HG02970 (cell line): ENCODE data around the gene ANGEL1.

Source experiments
- ATAC-seq: cut with Tn5 transposase; IDR thresholded peaks from one replicate; pipeline ENCODE4 v1.9.1; 2021; ENCODE audit warnings: mild to moderate bottlenecking, moderate library complexity, moderate number of reproducible peaks; ENCODE audit not compliant: unreplicated experiment, low FRiP score

ANGEL1 gene

DNA sequence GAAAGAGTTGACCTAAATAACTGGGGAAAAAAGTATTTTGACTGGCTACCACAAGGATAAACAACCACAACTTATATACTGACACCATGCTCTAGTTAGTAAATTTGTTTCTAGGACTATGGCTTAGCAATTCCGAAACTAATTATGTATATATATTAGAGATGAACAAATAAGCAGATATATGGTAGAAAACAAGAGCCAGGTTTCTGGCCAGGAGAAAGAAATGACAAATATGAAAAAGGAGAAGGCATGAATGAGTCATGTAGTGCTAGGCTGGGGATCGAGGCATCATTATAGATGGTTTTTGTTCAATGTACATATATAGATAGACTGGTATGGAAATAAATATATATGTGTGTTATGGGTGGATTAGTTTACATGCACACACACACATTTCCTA lies 8.0 kb upstream of the ANGEL1 start:
- ATAC-seq: no peak

DNA sequence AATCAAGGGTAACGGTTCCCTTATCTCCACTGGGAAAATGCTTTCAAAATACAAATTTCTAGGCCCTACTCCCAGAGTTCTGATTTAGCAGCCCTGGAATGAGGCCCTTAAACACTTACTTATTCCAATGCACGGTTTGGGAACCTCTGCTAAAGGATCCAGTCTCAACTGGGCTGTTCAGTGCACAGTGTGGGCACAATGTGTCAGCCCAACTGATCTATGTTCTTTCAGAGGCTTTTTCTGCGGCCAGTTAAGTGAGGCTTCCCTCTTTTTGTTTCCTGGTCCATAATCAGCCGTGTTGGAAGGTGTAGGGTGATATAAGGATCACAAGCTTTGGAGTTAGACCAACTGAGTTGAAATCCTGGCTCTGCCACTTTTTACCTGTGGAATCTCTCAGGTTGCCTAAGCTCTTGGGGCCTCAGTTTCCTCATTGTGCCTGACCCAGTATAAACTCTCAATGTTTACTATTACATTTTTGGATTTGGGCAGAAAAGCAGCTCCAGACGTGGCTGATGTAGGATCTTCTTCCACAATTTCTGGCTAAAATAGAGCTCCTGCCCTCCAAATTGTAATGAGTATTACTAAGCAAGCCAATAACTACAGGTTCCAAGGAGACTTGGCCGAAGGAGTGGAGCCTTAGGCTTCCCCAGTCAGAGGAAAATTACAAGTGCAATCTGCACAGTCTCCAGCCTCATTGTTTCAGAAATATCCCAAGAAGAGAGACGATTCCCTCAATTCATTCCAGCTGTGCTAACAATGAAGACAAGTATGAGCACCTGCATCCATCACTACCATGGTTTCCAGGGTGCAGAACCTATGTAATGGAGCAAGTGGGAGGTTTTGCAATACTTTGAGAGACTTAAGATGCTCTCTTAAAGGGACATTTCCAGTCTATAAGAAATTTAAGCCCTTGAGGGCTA lies 2.3 kb upstream of the ANGEL1 start:
- ATAC-seq: no peak

DNA sequence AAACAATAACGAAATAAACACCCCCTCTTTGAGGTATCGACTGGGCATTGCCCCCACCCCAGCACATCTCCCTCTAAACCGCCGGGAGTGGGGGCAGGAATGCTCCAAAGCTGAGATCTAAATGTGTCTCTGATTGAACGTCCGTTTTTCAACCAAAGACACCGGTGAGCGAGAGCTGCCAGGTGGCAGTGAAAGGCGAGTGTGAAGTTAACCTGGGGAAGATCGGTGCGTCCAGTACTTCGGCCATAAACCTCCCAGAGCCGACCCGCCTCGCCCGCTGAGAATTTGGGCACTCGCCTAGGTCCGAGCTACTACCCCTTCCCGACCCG lies 625 bp downstream of the ANGEL1 start:
- no peak for ATAC-seq

DNA sequence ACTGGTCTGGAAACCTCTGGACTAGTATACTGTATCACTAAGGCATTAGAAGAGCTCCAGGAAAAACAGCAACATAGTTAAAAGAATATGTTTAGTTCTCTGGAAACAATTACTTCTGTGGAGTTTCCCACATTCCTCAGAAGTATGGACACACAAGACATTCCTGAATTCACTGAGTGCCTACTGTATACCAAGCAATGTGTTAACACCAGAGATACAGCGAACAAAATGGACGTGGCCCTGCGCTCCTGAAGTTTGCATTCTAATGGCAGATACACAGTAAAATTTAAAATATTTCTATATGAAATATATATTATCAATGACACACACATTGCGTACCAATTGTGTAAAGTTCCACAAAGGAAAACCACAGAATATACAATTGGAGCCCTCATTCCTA lies 1.1 kb downstream of the ANGEL1 start:
- ATAC-seq: no peak

DNA sequence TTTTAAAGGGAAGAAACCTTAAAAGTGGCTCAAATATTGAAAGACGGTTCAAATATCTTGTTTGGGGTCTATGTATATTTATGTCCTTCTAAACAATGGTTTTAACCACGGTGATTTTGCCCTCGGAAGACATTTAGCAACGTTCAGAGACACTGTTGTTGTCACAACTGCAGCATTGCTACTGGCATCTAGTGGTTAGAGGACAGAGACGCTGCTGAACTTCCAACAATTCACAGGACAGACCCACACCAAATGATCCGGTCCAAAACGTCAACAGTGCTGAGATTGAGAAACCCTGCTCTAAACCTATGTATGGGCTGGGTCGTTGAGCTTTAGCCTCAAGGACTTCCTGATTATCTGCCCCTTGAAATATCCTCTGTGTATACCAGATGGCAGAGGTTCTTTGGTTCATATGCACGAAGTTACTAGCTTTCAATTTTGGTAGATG lies 1.7 kb downstream of the ANGEL1 start:
- no peak for ATAC-seq

DNA sequence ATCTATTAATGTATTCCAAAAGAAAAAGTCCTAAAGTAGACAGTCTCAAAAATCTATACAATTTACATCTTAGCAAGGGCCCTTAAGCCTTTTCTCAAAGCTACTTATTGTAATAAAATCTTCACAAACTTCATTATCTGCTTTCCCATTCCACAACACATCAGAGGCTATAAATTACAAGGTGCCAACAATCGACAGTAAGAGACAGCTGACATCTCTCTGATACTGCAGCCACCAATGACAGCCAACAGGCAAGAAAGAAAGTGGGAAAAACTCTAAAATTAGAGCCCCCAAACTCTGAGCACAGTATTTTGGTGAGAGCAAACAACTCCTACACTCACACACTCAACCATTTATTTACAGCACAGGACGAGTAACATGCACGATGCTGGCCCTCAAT lies 2.2 kb downstream of the ANGEL1 start:
- no peak for ATAC-seq

DNA sequence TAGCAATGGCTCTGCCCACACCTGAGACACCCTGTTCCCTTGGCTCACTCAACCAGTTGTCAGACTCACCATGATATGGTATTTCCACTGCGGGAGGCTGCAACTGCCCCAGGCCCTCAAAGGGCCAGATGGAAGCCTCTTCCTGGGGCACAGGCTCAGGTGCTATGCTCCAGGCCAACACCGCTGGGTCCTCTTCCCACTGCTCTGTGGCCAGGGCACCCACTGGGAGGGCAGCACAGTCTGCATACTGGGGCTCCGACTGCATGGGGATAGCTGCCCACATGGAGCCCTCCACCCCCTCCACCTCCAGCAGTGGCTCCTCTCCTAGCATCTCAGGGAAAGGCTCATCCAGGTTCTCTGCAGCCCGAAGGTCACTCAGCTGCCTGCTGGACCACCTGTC lies 3.7 kb downstream of the ANGEL1 start:
- no peak for ATAC-seq

DNA sequence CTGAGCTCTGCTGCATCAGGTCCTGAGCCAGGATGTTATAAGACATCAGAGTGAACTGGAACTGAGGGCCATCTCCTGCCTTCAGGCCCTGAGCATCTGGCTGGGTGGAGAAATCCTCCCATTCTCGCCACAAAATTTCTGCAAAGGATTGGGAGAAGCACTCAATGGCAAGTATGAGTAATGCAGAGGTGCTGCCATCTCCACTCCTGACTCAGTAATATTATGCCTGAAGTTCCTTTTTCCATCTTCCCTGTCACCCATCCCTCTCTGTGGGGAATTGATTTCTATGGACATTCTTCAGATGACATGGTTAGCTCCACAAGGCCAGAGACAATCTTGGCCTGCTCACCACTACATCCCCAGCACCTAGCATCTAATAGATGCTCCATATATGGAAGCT lies 4.7 kb downstream of the ANGEL1 start:
- no peak for ATAC-seq

DNA sequence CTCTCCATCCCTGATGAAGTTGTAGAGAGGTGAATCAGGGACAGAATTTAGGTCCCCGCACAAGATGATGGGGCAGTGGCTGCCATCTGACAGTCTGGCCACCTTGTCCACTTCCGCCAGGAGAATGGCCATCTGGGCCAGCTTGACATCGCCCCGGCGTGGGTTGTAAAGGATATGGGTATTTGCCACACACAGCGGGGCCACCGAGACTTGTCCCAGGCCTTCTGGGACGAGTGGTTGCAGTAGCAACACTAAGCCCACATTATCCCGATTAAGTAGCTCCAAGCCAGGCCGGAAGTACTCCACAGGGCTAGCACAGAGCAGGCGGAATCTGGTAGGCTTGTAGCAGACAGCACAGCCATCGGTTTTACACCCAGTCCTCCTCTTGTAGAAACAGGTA lies 6.2 kb downstream of the ANGEL1 start:
- ATAC-seq: no peak

DNA sequence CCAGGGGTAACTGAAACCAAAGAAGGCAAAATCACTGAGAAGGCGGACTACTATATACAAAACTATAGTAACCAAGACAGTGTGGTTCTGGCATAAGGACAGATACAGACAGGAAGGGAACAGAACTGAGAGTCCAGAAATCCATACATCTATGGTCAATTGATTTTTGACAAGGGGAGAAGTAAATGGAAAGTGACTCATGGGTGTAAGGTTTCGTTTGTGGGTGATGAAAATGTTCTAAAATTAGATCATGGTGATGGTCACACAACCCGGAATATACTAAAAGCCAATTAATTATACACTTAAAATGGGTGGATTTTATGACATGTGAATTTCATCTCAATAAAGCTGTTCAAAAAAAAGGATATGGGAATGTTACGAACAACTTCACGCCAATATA lies 18.7 kb downstream of the ANGEL1 start:
- ATAC-seq: no peak

DNA sequence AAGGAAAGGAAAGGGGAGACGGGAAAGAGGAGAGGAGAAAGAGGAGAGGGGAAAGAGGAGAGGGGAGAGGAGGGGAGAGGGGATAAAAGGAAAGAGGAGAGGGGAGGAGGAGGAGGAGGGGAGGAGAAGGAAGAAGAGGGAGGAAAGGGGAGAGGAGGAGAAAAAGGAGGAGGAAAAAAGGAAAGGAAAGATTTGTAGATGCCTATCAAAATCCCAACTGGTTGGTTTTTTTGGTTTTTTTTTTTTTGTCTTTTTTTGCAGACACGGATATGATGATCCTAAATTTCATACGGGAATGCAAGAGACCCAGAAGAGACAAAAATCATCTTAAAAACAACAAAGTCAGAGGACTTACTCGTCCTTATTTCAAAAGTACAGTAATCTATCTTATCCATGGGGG lies 19.4 kb downstream of the ANGEL1 start:
- no peak for ATAC-seq

DNA sequence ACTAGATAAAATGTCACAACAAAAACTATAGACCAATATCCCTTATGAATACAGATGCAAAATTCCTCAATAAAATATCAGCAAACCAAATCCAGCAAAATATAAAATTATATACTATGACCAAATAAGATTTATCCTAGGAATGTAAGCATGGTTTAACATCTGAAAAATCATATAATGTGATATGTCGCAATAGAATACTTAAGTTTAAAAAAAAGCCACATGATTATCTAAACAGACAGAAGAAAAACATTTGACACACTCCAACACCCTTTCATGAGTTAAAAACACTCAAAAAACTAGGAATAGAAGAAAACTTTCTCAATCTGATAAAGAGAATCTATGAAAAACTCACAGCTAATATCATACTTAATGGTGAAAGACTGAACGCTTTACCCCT lies 20.3 kb downstream of the ANGEL1 start:
- ATAC-seq: no peak

DNA sequence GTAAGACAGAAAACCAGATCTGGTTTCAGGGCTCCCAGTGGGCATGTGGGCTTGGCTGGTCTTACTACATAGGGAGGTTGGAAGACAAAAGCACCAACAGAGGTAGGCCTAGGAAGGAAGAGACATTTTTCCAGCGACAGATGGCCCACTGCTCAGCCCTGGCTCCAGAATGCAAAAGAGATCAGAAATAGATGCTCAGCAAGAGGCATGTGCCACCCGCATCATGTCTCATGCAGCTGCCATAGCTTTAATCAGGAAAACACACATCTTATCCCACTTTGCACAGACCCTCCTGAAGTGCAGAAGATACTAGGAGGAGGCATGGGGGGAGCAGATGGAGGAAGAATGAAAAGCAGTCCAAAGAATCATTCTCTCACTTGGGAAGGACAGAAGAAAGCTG lies 26.1 kb downstream of the ANGEL1 start:
- no peak for ATAC-seq

DNA sequence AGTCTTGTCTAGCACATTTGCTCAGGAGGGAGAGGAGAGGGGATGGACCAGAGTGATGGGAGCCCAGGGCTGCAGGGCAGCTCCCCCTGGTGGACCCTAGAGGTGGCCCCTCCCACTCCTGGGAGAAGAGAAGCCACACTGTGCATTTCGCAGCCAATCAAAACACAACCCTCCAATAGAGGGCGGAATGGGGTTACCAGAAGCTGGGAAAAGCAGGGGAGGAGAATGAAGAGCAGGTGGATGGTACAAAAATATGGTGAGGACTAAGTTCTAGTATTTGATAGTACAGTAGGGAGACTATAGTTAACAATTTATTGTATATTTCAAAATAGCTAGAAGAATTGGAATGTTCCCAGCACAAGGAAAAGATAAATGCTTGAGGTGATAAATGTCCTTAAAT lies 27.8 kb downstream of the ANGEL1 start:
- no peak for ATAC-seq

DNA sequence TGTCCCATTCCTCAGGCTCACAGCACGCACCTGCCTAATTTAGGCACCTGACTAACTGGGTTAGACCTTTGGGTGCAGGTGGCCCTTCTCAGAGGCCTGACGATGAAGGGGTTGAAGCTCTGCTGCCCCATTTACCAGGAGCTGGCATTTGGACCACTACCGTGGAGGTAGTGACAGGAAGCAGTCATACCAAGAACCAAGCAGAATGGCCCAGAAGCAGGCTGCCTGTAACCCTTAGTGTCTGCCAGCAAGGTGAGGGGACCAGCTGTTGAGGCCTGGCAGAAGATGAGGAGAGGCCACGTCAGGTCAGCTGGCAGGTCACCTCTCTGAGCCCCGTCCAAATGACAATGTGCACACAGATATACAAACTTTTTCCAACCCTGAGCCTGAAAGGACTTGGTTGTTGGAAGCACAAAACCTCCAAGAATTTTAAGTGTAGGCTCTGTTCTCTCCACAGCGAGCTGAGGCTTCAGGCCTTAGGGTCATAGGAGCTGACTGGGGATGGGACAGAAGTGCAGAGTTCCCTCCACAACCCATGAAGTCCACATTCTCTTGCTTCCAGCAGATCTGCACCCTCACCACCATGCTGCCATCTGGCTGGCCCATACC lies 28.3 kb downstream of the ANGEL1 start:
- ATAC-seq: no peak

DNA sequence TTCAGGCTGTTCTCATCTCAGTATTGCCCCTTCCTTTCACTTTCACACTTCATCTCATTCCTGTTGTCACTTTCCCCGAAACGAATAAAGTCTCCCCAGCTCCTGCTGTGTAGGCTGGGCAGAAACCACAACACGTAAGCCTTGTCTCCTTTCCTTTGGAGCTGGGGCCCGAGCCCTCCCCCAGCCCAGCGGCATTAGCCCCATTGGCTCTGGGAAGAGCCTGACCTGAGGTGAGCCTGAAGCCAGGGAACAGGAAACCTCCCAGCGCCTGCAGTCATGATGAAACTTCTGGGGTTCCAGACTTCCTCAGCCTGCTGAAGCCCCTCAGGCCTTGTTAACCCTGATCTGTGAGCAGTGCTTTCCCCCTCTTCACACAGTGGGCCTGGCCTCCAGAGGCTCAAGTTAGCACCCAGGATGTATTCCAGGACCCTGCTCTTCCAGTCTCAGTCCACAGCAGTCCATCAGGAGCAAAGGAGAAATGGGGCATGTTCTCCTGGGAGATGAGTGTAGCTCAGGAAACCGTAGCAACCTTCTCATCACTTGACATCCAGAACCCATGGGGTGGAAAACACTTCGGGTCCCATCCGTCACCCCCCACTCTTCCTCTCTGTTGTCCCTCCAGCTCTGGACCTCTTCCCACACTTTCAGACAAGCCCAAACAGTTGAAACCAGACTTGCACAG lies 29.7 kb downstream of the ANGEL1 start:
- no peak for ATAC-seq

DNA sequence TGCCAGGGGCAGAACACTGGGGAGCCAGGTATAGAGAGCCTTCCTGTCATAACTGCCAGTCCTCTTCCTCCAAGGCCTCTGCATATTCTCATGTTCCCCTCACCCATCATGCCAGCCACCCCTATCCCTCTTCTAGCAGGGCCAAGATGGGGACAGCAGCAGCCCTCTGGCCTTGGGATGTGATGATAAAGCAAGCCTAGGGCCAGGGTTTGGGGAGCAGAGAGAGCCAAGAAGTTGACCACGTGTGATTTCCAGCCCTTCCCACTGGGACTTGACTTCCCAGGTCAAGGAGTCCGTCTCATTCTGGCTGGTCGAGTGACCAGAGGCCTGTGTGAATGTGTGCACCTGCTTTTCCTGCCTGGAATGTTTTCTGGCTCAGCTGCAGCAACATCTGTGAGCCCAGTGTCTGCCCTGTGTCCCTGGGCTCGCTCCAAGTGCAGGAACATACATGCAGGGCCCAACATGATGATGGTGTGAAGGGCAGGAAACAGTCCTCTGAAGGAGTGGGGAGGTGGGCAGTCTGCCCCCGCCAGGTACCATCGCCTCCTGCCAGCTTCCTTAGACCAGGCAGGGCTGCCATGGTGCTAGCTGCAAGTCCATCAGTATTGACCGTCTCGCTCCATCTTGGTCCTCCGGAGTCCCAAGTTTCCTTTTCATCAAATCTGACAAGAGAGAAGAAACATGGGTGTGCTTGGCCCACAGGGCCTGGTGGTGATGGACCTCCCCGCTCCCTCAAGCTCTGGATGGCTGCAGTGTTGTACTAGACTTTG lies 30.4 kb downstream of the ANGEL1 start:
- no peak for ATAC-seq

DNA sequence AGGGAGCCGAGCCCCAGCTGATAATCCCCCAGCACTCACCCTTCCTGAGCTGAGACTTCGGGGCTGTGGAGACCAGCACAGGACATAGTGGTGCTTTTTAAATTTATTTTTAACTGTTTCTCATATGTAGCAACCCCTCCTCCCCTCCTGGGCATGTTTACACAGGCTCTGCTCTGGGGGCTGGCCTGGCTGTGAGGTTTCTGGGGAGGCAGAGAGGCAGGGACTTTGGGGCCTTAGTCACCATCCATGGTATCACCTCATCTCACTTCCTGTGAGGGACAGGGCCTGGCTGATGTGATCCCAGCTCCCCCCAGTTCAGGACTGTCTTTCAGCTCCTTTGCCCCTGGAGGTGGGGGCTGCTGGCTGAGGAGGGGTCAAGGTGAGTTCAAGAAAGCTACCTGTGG lies 31.0 kb downstream of the ANGEL1 start:
- no peak for ATAC-seq

DNA sequence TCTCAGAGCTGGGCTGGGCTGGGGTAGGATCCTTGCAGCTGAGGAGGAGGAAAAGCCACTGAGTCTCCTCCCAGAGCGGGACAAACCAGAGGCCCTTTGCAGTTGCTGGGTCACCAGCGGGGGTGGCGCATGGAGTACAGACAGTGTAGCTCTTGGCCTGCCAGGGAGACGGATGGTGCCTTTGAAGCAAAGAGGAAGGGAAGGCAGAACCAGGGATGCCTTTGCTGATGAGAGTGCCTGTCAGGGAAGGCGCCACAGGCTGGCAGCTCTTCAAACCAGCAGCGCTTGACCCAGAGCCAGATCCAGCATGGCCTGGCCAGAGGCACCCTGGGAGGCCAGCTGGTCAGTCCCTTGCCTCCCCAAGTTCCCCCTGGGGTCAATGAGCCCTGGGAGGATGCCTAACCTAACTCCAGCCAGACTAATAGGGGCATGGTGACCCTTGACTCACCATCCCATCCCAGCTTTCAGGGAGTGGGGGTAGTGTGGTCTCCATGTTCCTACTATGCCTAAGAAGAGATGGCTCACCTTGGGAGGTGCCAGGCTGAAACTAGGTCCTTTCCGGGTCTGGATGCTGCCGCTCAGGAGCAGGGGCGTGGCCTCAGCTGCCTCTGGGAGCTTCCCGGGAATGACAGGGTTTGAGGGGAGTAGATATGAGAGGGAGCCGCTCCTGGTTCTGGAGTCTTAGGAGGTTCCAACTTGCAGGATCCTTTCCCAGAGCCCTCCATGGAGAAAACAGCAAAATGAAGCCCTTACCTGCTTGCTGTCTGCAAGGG lies 31.6 kb downstream of the ANGEL1 start:
- no peak for ATAC-seq

DNA sequence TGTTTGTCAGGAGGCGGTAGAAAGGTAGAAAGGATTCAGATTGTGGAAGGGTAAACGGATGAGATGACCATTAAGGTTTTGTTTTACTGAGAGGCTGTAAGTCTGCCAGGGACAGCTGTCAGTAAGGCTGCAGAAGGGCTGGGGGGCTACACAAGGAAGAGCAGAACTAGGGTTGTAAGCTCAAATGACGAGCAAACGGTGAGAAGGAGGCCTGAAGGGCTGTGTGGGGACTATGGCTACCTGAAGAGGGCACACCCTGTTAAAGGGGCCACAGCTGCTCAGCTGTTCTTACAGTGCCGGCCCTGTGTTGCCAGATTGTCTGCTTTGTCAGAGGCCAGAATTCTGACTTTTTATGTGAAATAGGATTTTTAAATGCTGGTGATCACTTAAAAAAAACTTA lies 32.3 kb downstream of the ANGEL1 start:
- ATAC-seq: no peak
